ENCODE data around the gene CIC.
"Not testable (repeated sequence)": the region's sequence is repeated elsewhere in the genome, so short reads cannot be mapped to it uniquely, and the experiment has no call there.

Gene CIC

DNA sequence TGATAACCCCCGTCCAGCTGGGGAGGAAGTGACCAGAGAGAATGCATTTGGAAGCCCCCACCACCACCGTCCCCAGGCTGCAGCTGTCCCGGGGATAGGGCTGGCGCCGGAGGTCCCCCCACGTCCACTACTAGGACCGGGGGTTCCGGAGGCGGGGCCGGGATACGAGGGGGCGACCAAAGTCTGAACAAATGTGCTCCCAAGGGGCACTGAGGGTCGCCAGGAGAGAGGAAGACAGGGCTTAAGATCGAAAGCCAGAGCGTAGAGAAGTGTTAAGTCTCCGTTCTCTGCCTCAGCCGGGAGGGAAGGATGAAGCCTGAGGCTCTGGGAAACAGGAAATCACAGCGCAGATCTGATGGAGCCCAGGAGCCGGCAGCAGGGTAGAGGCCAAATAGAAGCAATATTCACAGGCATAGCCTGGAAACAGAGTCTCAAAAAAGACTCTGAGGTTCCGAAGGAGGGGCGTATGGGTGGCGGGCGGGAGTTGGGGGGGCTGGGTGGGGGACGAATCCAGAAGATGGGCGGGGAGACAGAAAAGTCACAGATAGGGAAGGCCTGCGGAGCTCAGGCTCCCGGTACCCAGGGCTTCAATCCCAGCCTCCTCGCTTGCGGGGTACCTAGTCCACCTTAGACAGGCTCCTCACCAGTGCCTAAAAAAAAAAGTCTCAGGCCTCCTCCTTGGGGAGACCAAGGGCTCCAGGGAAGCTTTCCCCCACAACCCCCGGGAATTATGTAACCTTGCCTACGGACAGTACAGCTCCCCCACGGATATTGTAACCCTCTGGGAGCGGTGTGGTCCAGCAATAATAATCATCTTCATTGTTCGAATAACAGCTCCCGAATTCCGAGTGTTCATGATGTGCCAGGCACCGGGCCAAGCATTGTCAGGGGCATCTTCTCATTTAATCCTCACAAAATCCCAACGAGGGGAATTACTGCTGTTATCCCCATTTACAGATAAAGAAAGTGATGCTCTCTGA, 13.0 kb upstream of the CIC start:
- no peak for DNase-seq

- DNase-seq = not testable (repeated sequence)
Measured at GRCh38 chr19:42257842-42258241, 11.2 kb upstream of the CIC start.

- DNase-seq = no peak
Measured at GRCh38 chr19:42261763-42262162, 7.3 kb upstream of the CIC start.

- DNase-seq = not testable (repeated sequence)
Measured at GRCh38 chr19:42266105-42266504, 2.9 kb upstream of the CIC start.

DNA sequence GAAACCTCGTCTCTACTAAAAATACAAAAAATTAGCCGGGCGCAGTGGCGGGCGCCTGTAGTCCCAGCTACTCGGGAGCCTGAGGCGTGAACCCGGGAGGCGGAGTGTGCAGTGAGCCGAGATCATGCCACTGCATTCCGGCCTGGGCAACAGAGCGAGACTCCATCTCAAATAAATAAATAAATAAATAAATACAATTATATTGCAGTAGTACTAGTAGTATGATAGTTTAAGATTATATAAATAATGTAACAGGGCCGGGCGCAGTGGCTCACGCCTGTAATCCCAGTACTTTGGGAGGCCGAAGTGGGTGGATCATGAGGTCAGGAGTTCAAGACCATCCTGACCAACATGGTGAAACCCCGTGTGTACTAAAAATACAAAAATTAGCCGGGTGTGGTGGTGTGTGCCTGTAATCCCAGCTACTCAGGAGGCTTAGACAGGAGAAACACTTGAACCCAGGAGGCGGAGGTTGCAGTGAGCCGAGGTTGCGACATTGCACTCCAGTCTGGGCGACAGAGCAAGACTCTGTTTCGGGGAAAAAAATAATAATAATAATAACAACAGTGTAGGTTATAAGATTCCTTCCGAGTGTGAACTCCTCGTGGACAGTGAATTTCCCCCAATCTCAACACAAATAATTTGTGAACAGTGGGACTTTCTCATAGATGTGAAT, 2.0 kb upstream of the CIC start:
- not testable (repeated sequence) for DNase-seq

GRCh38 chr19:42267644-42268141, 1.4 kb upstream of the CIC start:
- DNase-seq = no peak

DNA sequence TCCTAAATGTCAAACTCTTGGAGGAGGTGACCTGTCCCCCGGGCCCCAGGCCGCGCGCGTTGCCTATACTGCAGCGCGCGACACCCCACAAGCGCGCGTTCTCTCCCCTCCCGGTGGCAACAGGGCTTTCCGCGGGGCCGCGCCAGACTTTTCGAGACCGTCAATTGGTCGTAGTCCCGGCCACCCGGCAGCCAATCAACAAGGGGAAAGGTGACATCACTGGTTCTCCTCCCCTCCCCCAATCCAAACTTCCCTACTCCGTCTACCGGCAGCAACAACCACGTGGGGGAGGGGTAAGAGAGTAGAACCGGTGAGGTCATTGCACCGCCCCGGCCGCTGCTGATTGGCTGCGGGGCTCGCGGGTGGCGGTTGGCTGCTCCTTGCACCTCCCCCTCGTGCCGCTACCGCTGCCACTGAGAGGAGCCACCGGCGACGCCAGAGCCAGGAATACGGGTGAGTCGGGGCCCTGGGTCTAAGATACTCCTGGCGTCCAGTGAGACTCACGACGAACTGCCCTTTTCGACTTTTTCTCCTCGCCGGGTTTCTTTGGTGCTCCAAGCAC, 829 bp upstream of the CIC start:
- peak; percentile 99 for DNase-seq

- DNase-seq = no peak
Measured at GRCh38 chr19:42269478-42270345, 660 bp downstream of the CIC start.

DNA sequence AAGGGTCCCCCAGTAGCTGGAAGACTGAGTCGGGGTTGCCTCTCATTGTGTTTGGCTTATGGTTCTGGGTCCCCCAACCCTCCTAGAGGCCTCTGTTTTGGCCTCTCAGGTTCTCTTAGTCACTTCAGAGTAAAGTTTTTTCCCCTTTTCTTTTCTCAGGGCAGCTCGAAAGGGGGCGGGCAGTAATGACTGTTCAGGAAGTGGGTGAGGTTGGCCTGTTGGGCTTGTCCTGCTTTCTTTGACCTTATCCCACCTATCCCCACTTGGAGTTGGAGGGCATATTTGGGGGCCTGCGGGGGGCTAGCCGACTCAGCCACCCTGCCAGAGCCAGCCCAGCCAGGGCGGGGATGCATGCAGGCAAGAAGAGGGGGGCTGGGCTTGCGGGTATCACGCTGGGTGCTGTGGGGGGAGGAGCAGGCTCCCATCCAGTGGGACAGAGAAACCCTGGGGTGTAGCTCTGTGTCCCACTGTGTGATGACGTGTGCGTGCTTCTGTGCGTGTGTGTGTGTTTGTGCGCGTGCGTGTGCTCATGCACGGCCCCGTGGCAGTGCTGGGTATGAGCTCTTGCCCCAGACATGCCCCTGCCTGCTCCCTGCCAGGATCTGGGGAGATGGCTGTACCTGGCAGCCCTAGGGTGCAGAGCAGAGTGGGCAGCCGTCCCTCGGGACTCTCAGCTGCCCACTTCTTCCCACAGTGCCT, 1.4 kb downstream of the CIC start:
- peak; percentile 44 to 50 for DNase-seq

DNA sequence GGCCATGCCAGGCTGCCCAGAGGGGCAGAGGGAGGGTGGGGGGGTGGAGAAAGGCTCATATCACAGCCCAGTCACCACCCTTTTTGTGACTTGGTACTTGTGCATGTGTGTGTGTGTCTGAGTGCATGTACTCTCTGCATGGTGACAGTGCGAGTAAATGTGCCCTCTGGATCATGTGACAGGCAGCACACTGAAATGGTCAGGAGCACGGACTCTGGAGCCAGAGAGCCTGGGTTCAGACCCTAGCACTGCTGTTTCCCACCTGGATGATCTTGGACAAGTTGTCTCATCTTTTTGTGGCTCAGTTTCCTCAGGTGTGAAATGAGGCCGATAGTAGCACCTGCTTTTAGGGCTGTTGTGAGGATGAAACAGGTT, 2.0 kb downstream of the CIC start:
- DNase-seq = no peak

- no peak for DNase-seq
Measured at GRCh38 chr19:42271861-42272534, 2.9 kb downstream of the CIC start.

DNA sequence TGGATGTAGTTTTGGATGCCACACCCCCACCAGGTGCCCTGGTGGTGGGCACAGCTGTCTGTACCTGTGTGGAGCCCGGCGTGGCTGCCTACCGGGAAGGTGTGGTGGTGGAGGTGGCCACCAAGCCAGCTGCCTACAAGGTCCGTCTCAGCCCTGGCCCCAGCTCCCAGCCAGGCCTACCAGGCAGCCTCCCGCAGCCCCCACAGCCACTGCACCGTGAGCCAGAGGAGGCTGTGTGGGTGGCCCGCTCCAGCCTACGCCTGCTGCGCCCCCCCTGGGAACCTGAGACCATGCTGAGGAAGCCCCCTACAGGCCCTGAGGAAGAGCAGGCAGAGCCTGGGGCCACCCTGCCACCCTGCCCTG, 3.5 kb downstream of the CIC start:
- no peak for DNase-seq

DNA sequence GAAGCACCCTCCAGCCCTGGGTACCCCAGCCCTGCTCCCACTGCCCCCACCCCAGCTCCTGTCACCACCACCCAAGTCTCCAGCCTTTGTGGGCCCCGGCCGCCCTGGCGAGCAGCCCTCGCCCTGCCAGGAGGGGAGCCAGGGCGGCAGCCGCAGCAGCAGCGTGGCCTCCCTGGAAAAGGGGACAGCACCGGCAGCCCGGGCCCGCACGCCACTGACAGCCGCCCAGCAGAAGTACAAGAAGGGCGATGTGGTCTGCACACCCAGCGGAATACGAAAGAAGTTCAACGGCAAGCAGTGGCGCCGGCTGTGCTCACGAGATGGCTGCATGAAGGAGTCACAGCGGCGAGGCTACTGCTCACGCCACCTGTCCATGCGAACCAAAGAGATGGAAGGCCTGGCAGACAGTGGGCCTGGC, 3.9 kb downstream of the CIC start:
- DNase-seq = no peak

DNA sequence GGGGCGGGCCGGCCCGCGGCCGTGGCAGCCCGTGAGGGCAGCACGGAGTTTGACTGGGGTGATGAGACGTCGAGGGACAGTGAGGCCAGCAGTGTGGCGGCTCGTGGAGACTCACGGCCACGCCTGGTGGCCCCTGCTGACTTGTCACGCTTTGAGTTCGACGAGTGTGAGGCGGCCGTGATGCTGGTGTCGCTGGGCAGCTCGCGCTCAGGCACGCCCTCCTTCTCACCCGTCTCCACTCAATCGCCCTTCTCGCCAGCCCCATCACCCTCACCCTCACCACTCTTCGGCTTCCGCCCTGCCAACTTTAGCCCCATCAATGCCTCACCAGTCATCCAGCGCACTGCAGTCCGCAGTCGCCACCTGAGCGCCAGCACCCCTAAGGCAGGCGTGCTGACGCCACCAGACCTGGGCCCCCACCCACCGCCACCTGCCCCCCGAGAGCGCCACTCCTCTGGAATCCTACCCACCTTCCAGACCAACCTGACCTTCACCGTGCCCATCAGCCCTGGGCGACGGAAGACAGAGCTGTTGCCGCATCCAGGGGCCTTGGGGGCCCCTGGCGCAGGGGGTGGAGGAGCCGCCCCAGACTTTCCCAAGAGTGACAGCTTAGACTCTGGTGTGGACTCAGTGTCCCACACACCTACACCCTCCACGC, 4.5 kb downstream of the CIC start:
- DNase-seq = no peak

GRCh38 chr19:42274065-42274682, 5.1 kb downstream of the CIC start:
- DNase-seq = no peak

- DNase-seq = no peak
Measured at GRCh38 chr19:42275103-42275502, 6.1 kb downstream of the CIC start.

GRCh38 chr19:42275517-42275916, 6.5 kb downstream of the CIC start:
- no peak for DNase-seq

DNA sequence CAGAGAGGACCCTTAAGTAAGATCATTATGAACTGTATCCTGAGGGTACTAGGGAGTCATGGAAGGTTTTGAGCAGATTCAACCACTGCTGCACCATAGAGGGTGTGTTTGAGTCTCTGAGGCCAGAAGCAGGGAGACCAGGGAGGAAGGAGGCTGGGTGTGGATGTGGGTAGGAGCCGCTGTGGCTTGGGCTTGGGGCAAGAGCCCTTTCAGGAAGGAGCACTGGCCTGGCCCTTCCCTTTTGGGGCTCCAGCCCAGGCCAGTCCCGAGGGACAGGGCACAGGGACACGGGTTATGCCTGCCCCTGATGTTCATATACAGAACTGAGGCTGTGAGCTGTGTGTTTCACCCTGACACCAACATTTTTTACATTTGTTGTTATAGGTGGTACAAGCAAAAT, 7.2 kb downstream of the CIC start:
- no peak for DNase-seq

DNA sequence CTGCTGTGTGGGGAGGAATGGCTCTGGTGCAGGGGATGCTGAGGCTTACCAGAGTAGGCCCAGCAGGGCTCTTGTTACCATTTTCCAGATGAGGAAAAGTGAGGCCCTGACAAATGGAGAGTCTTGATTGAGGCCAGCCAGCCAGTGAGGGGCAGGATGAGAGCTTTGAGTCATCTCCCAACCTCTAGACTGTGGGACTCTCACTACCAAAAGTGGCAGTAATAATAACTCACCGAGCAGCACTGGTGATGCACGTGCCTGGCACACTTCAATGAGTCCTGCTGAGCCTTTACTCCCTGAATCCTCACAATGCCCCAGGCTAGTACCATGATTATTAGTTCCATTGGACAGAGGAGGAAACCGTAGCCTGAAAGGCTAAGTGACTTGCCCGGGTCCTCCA, 7.8 kb downstream of the CIC start:
- DNase-seq = no peak

- DNase-seq = no peak
Measured at GRCh38 chr19:42277821-42278451, 8.9 kb downstream of the CIC start.
